Mucosa of stomach (tissue), 1 donor: ENCODE data around the gene ITCH.

Source experiments
- H3K27me3 ChIP-seq: one replicate; pipeline ENCODE4 v1.7.0; 2013; ENCODE audit warnings: mild to moderate bottlenecking, low read length; ENCODE audit not compliant: control insufficient read depth, insufficient read depth
- H3K36me3 ChIP-seq: one replicate; pipeline ENCODE4 v1.7.0; 2013; ENCODE audit warnings: low read length; ENCODE audit not compliant: control insufficient read depth, insufficient read depth
- H3K4me1 ChIP-seq: one replicate; pipeline ENCODE4 v1.7.0; 2013; ENCODE audit warnings: mild to moderate bottlenecking, low read length; ENCODE audit not compliant: control insufficient read depth, insufficient read depth
- H3K4me3 ChIP-seq: one replicate; pipeline ENCODE4 v1.7.0; 2013; ENCODE audit warnings: low read length
- H3K9ac ChIP-seq: one replicate; pipeline ENCODE4 v1.7.0; 2013; ENCODE audit warnings: mild to moderate bottlenecking, low read length, moderate library complexity
- H3K9me3 ChIP-seq: one replicate; pipeline ENCODE4 v1.7.0; 2013; ENCODE audit warnings: mild to moderate bottlenecking, low read length, moderate library complexity; ENCODE audit not compliant: control insufficient read depth
- donor health status: Pancreatic carcinoma.

Gene ITCH

GRCh38 chr20:34549291-34549928, 186.3 kb downstream of the ITCH start:
- Histone ChIP-seq H3K27me3 (no peaks in the 10 kb centered on the region), H3K4me1 (peaks cover 26% of the 10 kb centered on the region), H3K4me3 (no peak overlapping the region), H3K9ac (no peak overlapping the region), H3K36me3 (no peaks in the 10 kb centered on the region), H3K9me3 (no peaks in the 10 kb centered on the region)

- H3K4me3 ChIP-seq, result no peak overlapping the region
- H3K27me3 ChIP-seq, result no peaks in the 10 kb centered on the region
- no peak overlapping the region for H3K9ac ChIP-seq
Measured at GRCh38 chr20:34549929-34550305, 186.8 kb downstream of the ITCH start.

GRCh38 chr20:34552569-34552968, 189.5 kb downstream of the ITCH start:
- Histone ChIP-seq H3K9ac (no peak overlapping the region), H3K4me3 (no peak overlapping the region), H3K4me1 (peaks cover 26% of the 10 kb centered on the region), H3K9me3 (no peaks in the 10 kb centered on the region), H3K27me3 (no peaks in the 10 kb centered on the region), H3K36me3 (no peaks in the 10 kb centered on the region)

More at GRCh38 chr20:34549929-34550305, 186.8 kb downstream of the ITCH start:
- Histone ChIP-seq H3K9me3 (no peaks in the 10 kb centered on the region), H3K4me1 (peaks cover 26% of the 10 kb centered on the region), H3K36me3 (no peaks in the 10 kb centered on the region)

- no peaks in the 10 kb centered on the region for H3K9me3 ChIP-seq
- no peak overlapping the region for H3K4me3 ChIP-seq
- peaks cover 30% of the 10 kb centered on the region for H3K4me1 ChIP-seq
- no peak overlapping the region for H3K9ac ChIP-seq
- no peaks in the 10 kb centered on the region for H3K27me3 ChIP-seq
- no peaks in the 10 kb centered on the region for H3K36me3 ChIP-seq
Measured at GRCh38 chr20:34553366-34553867, 190.3 kb downstream of the ITCH start.

- H3K9ac ChIP-seq, result peak overlapping the region; percentile 71
- H3K4me3 ChIP-seq, result peak overlapping the region; percentile 91
- H3K4me1 ChIP-seq, result peaks cover 16% of the 10 kb centered on the region
Measured at GRCh38 chr20:34557936-34558319, 194.9 kb downstream of the ITCH start.

GRCh38 chr20:34558320-34559218, 195.5 kb downstream of the ITCH start, which contains the start of gene MAP1LC3A:
TSS of gene MAP1LC3A (plus strand) at chr20:34558718. CDS start at chr20:34558869, 151 bp downstream.
- Histone ChIP-seq H3K27me3 (no peaks in the 10 kb centered on the region), H3K4me3 (peak within 1 kb of the TSS; percentile 91), H3K4me1 (peaks cover 10% of the 10 kb centered on the region), H3K36me3 (no peaks in the 10 kb centered on the region), H3K9ac (peak within 1 kb of the TSS; percentile 71), H3K9me3 (no peaks in the 10 kb centered on the region)

More at GRCh38 chr20:34557936-34558319, 194.9 kb downstream of the ITCH start:
- H3K27me3 ChIP-seq, result no peaks in the 10 kb centered on the region
- no peaks in the 10 kb centered on the region for H3K9me3 ChIP-seq
- H3K36me3 ChIP-seq, result no peaks in the 10 kb centered on the region

GRCh38 chr20:34559311-34560140, 196.5 kb downstream of the ITCH start:
- no peaks in the 10 kb centered on the region for H3K27me3 ChIP-seq
- H3K9ac ChIP-seq, result no peak overlapping the region
- no peak overlapping the region for H3K4me3 ChIP-seq

GRCh38 chr20:34560141-34560523, 197.1 kb downstream of the ITCH start:
- Histone ChIP-seq H3K4me3 (no peak overlapping the region), H3K27me3 (no peaks in the 10 kb centered on the region), H3K9me3 (no peaks in the 10 kb centered on the region), H3K9ac (no peak overlapping the region), H3K36me3 (no peaks in the 10 kb centered on the region), H3K4me1 (peaks cover 4% of the 10 kb centered on the region)

More at GRCh38 chr20:34559311-34560140, 196.5 kb downstream of the ITCH start:
- peaks cover 4% of the 10 kb centered on the region for H3K4me1 ChIP-seq
- H3K9me3 ChIP-seq, result no peaks in the 10 kb centered on the region
- H3K36me3 ChIP-seq, result no peaks in the 10 kb centered on the region

- Histone ChIP-seq H3K4me3 (no peak overlapping the region), H3K36me3 (no peaks in the 10 kb centered on the region), H3K9me3 (no peaks in the 10 kb centered on the region), H3K9ac (no peak overlapping the region), H3K4me1 (peaks cover 4% of the 10 kb centered on the region), H3K27me3 (no peaks in the 10 kb centered on the region)
Measured at GRCh38 chr20:34560614-34561013, 197.5 kb downstream of the ITCH start.
